ENCODE measurements around the gene DUS1L.

The DUS1L gene

GRCh38 chr17:82055965-82056728 lies 9.5 kb downstream of the DUS1L start:
- TF ChIP-seq, protein P1, sequence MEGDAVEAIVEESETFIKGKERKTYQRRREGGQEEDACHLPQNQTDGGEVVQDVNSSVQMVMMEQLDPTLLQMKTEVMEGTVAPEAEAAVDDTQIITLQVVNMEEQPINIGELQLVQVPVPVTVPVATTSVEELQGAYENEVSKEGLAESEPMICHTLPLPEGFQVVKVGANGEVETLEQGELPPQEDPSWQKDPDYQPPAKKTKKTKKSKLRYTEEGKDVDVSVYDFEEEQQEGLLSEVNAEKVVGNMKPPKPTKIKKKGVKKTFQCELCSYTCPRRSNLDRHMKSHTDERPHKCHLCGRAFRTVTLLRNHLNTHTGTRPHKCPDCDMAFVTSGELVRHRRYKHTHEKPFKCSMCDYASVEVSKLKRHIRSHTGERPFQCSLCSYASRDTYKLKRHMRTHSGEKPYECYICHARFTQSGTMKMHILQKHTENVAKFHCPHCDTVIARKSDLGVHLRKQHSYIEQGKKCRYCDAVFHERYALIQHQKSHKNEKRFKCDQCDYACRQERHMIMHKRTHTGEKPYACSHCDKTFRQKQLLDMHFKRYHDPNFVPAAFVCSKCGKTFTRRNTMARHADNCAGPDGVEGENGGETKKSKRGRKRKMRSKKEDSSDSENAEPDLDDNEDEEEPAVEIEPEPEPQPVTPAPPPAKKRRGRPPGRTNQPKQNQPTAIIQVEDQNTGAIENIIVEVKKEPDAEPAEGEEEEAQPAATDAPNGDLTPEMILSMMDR (IDR thresholded peaks at IDR 0.05; ENCODE audit: borderline replicate concordance, insufficient read depth, low read depth, low read length) = no peak
- no peak overlapping the region for H3K4me3 ChIP-seq (ENCODE audit: low read depth, low read length)

DNA sequence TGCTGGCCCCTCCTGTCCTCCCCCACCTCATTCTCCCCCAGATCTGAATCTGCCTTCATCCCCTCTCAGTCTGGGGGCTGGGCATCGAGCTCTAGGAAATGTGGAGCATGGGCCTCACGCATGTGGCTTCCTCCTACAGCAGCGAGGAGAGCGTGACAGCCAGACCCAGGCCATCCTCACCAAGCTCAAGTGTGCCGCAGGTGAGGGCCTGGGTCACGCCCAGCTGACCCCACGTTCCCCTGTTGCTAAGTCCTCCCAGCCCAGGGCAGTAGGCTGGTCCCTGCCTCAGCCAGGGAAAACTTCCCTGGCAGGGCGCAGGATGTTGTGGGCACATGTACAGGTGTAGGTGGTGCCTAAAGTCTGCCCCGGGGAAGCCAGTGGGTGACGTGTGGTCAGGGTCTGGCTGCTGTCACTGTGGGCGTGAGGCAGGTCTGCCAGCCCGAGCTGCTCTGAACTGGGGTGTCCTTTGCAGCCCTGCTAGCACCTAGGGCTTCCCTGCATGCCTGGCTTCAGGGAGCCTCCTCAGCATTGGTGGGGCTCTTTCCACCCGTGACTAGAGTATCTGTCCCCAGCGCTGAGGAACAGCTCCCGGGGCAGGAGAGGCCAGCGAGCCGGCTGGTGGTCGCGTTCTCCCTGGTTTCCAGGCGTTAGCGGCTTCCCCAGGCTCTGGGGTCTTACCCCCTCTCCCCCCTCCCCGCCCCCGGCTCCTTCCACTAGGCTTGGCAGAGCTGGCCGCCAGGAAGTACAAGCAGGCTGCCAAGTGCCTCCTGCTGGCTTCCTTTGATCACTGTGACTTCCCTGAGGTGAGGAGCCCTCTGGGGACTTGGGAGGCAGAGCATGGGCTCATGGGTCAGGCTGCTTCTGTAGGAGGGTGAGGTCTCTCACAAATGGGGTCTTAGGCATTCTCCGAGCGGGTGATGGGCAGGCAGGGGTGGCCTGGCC lies 10.3 kb downstream of the DUS1L start:
- TF ChIP-seq, protein P1 (IDR thresholded peaks at IDR 0.05; ENCODE audit: borderline replicate concordance, insufficient read depth, low read depth, low read length) = no peak

DNA sequence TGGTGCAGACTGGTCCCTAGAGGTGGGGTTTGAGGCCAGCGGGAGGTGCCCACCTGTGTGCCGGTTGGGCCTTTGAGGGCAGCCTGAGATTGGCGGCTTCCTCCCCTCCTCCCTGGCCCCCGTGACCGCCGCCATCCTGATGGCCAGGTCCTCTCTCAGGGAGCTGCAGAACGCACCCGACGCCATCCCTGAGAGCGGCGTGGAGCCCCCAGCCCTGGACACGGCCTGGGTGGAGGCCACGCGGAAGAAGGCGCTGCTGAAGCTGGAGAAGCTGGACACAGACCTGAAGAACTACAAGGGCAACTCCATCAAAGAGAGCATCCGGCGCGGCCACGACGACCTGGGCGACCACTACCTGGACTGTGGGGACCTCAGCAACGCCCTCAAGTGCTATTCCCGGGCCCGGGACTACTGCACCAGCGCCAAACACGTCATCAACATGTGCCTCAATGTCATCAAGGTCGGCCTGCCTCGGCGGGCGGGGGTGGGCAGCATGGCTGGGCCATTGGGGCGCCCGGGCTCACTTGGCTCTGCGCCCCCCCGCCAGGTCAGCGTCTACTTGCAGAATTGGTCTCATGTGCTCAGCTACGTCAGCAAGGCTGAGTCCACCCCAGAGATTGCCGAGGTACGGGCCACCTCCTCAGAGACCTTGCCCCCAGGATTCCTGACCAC lies 11.1 kb downstream of the DUS1L start:
- no peak overlapping the region for H3K4me3 ChIP-seq (ENCODE audit: low read depth, low read length)
- TF ChIP-seq, protein P1 (IDR thresholded peaks at IDR 0.05; ENCODE audit: borderline replicate concordance, insufficient read depth, low read depth, low read length) = no peak

More for the DNA sequence above, 10.3 kb downstream of the DUS1L start:
- no peak overlapping the region for H3K4me3 ChIP-seq (ENCODE audit: low read depth, low read length)

DNA sequence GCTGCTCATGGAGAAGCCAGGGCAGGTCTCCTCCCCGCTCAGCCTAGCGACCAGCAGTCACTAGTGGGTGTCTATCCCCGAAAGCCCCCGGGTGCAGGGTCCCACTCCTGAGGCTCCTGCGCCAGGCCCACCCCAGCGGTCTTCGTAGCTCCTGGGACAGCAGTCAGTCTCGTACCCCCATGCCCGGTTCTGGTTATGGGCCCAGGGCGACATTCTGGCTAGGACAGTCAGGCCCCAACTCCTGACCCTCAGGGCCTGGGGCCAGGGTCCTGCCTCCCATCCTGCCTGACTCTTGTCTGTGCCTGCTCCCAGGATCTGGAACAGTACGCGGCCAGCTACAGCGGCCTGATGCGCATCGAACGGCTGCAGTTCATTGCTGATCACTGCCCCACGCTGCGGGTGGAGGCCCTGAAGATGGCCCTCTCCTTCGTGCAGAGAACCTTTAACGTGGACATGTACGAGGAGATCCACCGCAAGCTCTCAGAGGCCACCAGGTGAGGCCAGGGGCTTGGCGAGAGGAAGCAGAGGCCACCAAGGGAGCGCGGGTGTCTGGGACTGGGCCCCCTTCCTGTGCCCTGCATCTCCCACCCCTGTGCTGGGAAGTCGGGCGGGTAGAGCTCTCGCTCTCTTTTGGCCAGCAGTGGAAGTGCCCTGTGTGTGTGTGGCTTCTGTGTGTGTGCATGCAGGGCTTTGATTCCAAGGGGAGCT lies 11.9 kb downstream of the DUS1L start:
- TF ChIP-seq, protein P1 (IDR thresholded peaks at IDR 0.05; ENCODE audit: borderline replicate concordance, insufficient read depth, low read depth, low read length) = no peak
- H3K4me3 ChIP-seq (ENCODE audit: low read depth, low read length) = no peak overlapping the region

GRCh38 chr17:82053130-82053529 lies 12.5 kb downstream of the DUS1L start:
- no peak overlapping the region for H3K4me3 ChIP-seq (ENCODE audit: low read depth, low read length)

GRCh38 chr17:82052638-82053059 lies 13.0 kb downstream of the DUS1L start:
- H3K4me3 ChIP-seq (ENCODE audit: low read depth, low read length) = peak overlapping the region; percentile 85
- TF ChIP-seq, protein P1 (IDR thresholded peaks at IDR 0.05; ENCODE audit: borderline replicate concordance, insufficient read depth, low read depth, low read length) = no peak

More at GRCh38 chr17:82053130-82053529, 12.5 kb downstream of the DUS1L start:
- TF ChIP-seq, protein P1 (IDR thresholded peaks at IDR 0.05; ENCODE audit: borderline replicate concordance, insufficient read depth, low read depth, low read length) = no peak

All from GM12875 (cell line).